Spleen (tissue), 11 donors: Measurements from ENCODE around the gene C10orf90. TPM values are rescaled to one million over a fixed set of nuclear protein-coding genes. Genes with fewer than 3 reads are reported as not detected.

ENCODE experiments used
- DNase-seq: peaks from one replicate; pipeline ENCODE4 v3.0.0-alpha.2; 2020
- H3K27ac ChIP-seq, 8 donors: fragments of 200-600 bp; sonication (generic) in 7 of 8; 1 replicate in 4 of 8; 2 replicates in 4 of 8; pipeline versions ENCODE4 v1.5.0 to v1.8.0; 2016 to 2021; ENCODE audit warnings: inconsistent platforms in 4 of 8, mild to moderate bottlenecking in 4 of 8, moderate library complexity in 1 of 8
- H3K27me3 ChIP-seq, 7 donors: fragments of 200-600 bp; sonication (generic) in 6 of 7; replicated peaks in 1 of 7; 1 replicate in 4 of 7; 2 replicates in 3 of 7; pipeline versions ENCODE4 v1.5.0 to v1.8.0; 2016 to 2021; ENCODE audit warnings: inconsistent platforms in 3 of 7, mild to moderate bottlenecking in 1 of 7
- H3K36me3 ChIP-seq, 6 donors: fragments of 200-600 bp; sonication (generic) in 5 of 6; 1 replicate in 4 of 6; 2 replicates in 2 of 6; pipeline versions ENCODE4 v1.5.0 to v1.8.0; 2016 to 2021; ENCODE audit warnings: inconsistent platforms in 2 of 6
- H3K4me1 ChIP-seq, 6 donors: fragments of 200-600 bp; sonication (generic) in 5 of 6; 1 replicate in 3 of 6; 2 replicates in 3 of 6; pipeline versions ENCODE4 v1.5.0 to v1.8.0; 2016 to 2021; ENCODE audit warnings: inconsistent platforms in 3 of 6
- H3K4me3 ChIP-seq, 8 donors: fragments of 200-600 bp; sonication (generic) in 7 of 8; 1 replicate in 4 of 8; 2 replicates in 4 of 8; pipeline versions ENCODE4 v1.5.0 to v1.8.0; 2016 to 2021; ENCODE audit warnings: inconsistent platforms in 4 of 8, mild to moderate bottlenecking in 4 of 8, moderate library complexity in 2 of 8
- H3K9me3 ChIP-seq, 8 donors: fragments of 200-600 bp; sonication (generic) in 7 of 8; 1 replicate in 4 of 8; 2 replicates in 4 of 8; pipeline versions ENCODE4 v1.5.0 to v1.8.0; 2016 to 2021; ENCODE audit warnings: inconsistent platforms in 4 of 8
- CTCF ChIP-seq, 11 experiments: fragments of 200-600 bp in 7 of 11; fragments of 450-650 bp in 4 of 11; sonication (generic) in 4 of 11; IDR thresholded peaks in 8 of 11; conservative IDR thresholded peaks in 3 of 11; 1 replicate in 7 of 11; 2 replicates in 4 of 11; pipeline versions ENCODE4 v1.4.0 to v1.8.0; 2016 to 2021; ENCODE audit warnings: antibody characterized with exemption in 11 of 11, inconsistent platforms in 4 of 11, mild to moderate bottlenecking in 1 of 11
- POLR2A ChIP-seq, 3 donors: fragments of 450-650 bp; IDR thresholded peaks; one replicate each; pipeline ENCODE4 v1.5.1; 2017; ENCODE audit warnings: antibody characterized with exemption in 3 of 3, mild to moderate bottlenecking in 1 of 3
- POLR2AphosphoS5 ChIP-seq, 3 donors: sonication (generic); formaldehyde crosslinking; IDR thresholded peaks; one replicate each; pipeline ENCODE4 v1.5.1; 2017; ENCODE audit warnings: antibody characterized with exemption in 3 of 3
- intact Hi-C: fragments of 100-400 bp; cut with DNase I; formaldehyde crosslinking; loops from one replicate; pipeline ENCODE4 v1.15.0; 2023; ENCODE audit warnings: low total_unique reads
- polyA plus RNA-seq, 3 donors: library from polyadenylated mRNA; stranded (reverse); fragments of 200-250 nt; gene quantifications; one replicate each; pipeline ENCODE4 v1.2.1, GENCODE V29; 2013
- total RNA-seq, 7 donors: library from RNA; depleted of rRNA in 3 of 7; stranded (reverse); fragments of >200 nt in 3 of 7; fragmentation: NEBNext Ultra II Directional in 4 of 7; extraction: Animal tissue kit (Norgen Biotek cat#: 25700) in 4 of 7; gene quantifications; one replicate each; pipeline versions ENCODE4 v1.1.0 to v1.2.1, GENCODE V29; 2016 to 2021
- donor health status: healthy with polysubstance abuse.
- donor health status: DM: no; HTN: no; CAD: no; lungs with moderate emphysema.
- donor health status: DM: no; HTN: no; CAD: no.
- donor health status: Bipolar disorder and iron deficiency.
- donor health status: healthy.
- donor health status: DM: no; HTN: no; CAD: no.
- donor health status: DM: yes; HTN: yes; CAD: no.

Gene C10orf90
- total and polyA plus RNA-seq, 10 donors, result 0.05 to 0.06 TPM; not detected in 8

- Histone ChIP-seq H3K36me3 (no peaks in the 10 kb centered on the region), H3K27ac (no peak overlapping the region), H3K4me3 (no peak overlapping the region), H3K9me3 (peaks cover 0 to 17% (median 0%) of the 10 kb centered on the region in 8 donors), H3K4me1 (no peaks in the 10 kb centered on the region), H3K27me3 (no peaks in the 10 kb centered on the region)
- intact Hi-C loops, result no loop called here
- no peak for DNase-seq
- no peak for TF ChIP-seq POLR2AphosphoS5 (IDR thresholded peaks at IDR 0.05)
- no peak for TF ChIP-seq CTCF (IDR thresholded peaks at IDR 0.05 in 8 of 11, conservative IDR thresholded peaks at IDR 0.05 in 3 of 11)
- TF ChIP-seq POLR2A (IDR thresholded peaks at IDR 0.05), result no peak
Measured at GRCh38 chr10:126375299-126375698, 295.2 kb downstream of the C10orf90 start.

Other genes with a start within 250 kb of the C10orf90 start
- gene DOCK1, start 234.7 kb upstream of the C10orf90 start, total RNA-seq, result 10 to 100 TPM; 21.5 to 40.5 (median 35.7) TPM
- gene DOCK1, start 234.7 kb upstream of the C10orf90 start, polyA plus RNA-seq, result 1 to 10 TPM; 2.2 to 5.2 (median 2.6) TPM